NCI-H1436 treated with DMSO at 0.1 percent for 48 hours (cell line): ENCODE measurements around the gene CPSF4L.
"Not testable (repeated sequence)": the region's sequence is repeated elsewhere in the genome, so short reads cannot be mapped to it uniquely, and the experiment has no call there.

Source experiments
- DNase-seq: peaks from one replicate; lab custom pipeline; 2025; lab: John Stamatoyannopoulos, UW

Gene CPSF4L

GRCh38 chr17:73261617-73261951, at the start of gene CPSF4L:
CPSF4L (minus strand) TSS chr17:73261880; CDS start chr17:73261818, 62 bp downstream.
- DNase-seq, result no peak

GRCh38 chr17:73311428-73311780, 49.7 kb upstream of the CPSF4L start:
- no peak for DNase-seq

- no peak for DNase-seq
Measured at GRCh38 chr17:73309727-73310596, 48.3 kb upstream of the CPSF4L start.

GRCh38 chr17:73308959-73309358, 47.3 kb upstream of the CPSF4L start:
- DNase-seq, result not testable (repeated sequence)

- DNase-seq, result no peak
Measured at GRCh38 chr17:73308017-73308823, 46.5 kb upstream of the CPSF4L start.

GRCh38 chr17:73307130-73307529, 45.5 kb upstream of the CPSF4L start:
- DNase-seq, result no peak

- DNase-seq, result no peak
Measured at GRCh38 chr17:73305845-73306836, 44.5 kb upstream of the CPSF4L start.

- DNase-seq, result no peak
Measured at GRCh38 chr17:73304971-73305812, 43.5 kb upstream of the CPSF4L start.

- DNase-seq, result no peak
Measured at GRCh38 chr17:73304438-73304837, 42.8 kb upstream of the CPSF4L start.

- no peak for DNase-seq
Measured at GRCh38 chr17:73302189-73302588, 40.5 kb upstream of the CPSF4L start.

- DNase-seq, result no peak
Measured at GRCh38 chr17:73301369-73301768, 39.7 kb upstream of the CPSF4L start.

GRCh38 chr17:73300392-73300791, 38.7 kb upstream of the CPSF4L start:
- no peak for DNase-seq

- no peak for DNase-seq
Measured at GRCh38 chr17:73297934-73298861, 36.5 kb upstream of the CPSF4L start.

GRCh38 chr17:73293480-73293911, 31.8 kb upstream of the CPSF4L start:
- DNase-seq, result no peak

GRCh38 chr17:73293031-73293430, 31.4 kb upstream of the CPSF4L start:
- DNase-seq, result no peak

- DNase-seq, result no peak
Measured at GRCh38 chr17:73292031-73292531, 30.4 kb upstream of the CPSF4L start.

GRCh38 chr17:73291260-73291801, 29.7 kb upstream of the CPSF4L start:
- DNase-seq, result no peak

GRCh38 chr17:73290399-73291259, 28.9 kb upstream of the CPSF4L start:
- DNase-seq, result no peak
